NCI-H146 treated with DMSO at 0.1 percent for 48 hours (cell line): Measurements from ENCODE around the gene DAPL1.
"Not testable (repeated sequence)": the region's sequence is repeated elsewhere in the genome, so short reads cannot be mapped to it uniquely, and the experiment has no call there.

Source experiments
- DNase-seq: peaks from one replicate; lab custom pipeline; 2025; ENCODE audit not compliant: unreplicated experiment; lab: John Stamatoyannopoulos, UW

DAPL1 gene

DNA sequence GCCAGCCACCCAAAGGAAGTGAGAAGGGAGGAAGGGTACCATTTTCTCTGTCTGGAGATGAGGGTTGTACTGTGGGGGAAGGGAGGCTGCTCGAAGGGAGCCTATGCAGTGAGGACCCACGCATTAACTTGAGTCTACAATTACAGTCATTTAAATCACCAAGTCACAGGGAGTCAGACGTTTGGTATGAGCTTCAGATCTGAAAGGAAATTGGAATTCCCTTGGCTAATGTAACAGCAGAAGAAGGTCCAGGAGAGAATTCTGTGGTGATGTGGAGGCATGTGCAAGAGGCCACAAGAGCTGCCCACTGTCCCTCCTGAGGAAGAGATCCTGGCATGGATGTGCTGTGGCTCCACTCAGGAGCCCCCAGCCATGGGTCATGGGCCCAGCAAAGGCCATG, 22.5 kb downstream of the DAPL1 start:
- no peak for DNase-seq

DNA sequence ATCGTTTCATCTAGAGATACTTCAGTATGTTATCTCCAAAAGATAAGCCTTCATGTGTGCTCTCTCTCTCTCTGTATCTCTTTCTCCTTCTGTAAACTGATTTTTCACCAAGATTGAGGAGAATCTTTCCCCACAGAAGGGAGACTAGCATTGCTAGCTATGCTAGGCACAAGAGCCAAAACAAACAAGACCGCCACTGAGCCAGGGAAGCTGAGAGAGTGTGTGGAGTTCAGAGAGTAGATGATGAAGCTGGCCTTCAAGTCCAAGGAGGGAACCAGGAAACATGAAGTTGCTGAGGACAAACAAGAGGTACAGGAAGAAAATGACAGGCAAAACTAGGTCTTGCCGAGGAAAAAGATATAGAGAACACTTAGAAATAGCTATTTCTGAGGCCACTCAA, 23.4 kb downstream of the DAPL1 start:
- DNase-seq: no peak

DNA sequence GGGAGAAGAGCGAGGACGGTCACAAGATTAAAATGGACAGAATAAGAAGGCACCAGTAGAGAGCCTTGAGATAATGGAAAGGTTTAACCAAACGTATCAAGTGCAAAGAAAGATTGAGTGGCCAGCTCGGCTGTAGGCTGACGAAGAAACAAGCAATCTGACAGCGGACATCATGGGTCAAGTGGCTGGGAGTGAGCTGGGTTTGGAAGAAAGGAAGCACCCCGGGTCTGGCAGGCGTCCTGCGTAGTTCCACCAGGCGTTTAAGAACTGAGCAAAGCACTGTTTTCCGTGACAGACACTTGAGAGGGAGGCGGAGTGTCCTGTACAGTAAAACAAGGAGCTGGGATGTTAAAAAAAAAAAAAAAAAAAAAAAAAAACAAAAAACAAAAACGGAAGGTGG, 27.1 kb downstream of the DAPL1 start:
- DNase-seq: no peak

DNA sequence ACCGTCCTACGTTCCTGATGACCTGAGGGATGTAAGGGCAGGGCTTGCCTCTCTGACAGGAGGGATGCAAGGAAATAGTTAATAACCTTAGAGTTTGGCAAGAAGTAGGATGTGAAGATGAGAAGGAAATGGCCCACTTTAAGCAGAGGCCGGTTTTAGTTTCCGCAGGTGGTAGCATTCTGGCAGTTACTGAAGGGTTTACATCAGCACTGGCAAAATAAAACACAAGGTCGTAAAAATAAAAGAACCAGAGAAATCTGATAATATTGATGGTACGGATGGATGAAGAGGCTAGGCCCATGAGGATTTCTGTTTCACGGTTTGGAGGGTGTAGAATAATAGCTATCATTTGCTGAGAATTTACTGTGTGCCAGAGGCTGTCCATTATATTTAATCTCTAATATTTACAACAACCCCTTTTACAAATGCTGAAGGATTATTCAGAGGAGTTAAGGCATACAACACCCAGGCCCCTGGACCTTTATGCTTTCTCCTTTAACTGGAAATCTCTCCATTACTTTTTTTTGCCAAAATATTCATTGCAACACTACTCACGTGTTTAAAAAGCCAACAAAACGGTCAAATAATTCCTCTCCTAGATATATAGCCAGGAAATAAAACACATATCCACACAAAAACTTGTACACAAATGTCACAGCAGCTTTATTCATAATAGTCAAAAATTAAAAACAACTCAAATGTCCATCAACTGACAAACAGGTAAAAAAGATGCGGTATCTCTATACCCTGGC, 28.5 kb downstream of the DAPL1 start:
- no peak for DNase-seq

DNA sequence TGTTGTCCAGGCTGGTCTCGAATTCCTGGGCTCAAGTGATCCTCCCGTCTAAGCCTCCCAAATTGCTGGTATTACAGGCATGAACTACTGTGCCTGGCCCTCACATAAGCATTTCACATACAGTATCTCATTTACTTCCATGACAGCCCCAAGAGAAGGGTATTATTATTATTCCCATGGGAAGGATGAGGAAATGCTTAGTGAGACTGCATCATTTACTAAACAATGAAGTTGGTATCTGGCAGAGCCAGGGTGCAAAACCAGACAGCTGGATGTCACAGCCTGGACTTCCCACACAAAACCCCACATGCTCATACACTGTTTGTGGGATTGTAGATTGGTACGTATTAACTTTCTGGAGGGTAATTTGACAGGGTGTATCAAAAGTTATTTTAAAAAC, 29.9 kb downstream of the DAPL1 start:
- DNase-seq: no peak

DNA sequence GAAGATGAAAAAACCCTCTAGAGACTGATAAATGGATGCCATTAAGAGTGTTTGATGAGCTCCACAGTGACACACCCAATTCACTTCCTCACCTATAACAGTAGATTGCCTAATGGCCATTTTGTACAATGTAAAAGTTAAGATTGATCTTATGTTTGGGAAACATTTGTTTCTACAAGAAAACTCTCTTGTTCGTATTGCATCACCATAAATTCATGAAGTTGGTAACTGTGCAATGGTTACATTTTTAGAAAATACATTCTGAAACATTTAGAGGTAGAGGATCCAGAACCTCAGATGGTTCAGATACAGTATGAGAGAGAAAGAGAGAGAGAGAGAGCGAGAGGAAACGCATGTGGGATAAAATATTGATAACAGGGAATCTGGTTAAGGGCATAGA, 31.8 kb downstream of the DAPL1 start:
- DNase-seq: no peak

DNA sequence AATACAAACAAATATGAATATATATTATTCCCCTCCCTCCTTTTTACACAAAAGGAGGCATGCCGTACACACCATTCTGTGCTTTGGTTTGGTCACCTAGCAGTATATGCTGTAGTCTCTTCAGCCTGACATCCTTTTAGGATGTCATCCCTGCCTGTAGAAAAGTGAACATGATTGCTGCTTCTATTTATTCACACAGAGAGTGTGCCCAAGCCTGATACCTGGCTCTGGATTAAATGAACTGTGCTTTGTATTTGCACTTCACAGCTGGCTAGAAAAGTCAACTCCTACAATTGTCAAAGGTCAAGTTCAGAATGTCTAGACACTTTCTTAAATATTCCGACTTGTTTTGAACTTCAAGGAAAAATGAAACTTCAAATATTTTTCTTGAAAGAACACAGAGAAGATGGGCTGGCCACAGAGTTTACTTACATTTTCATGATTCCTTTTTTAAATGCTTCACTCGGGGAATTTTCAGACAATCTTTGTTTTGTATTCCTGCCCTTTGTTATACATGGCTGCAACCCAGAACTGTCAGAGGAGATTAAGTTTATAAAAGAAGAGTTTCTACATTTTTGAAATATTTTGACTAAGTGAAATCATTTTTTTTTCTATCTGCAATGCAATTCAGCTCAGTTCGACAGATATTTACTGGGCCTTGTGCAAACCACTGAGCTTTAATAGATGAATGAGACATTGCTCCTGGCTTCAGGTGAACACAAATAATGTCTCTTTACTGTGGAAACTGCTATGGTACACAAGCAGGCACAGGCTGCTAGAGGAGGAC, 33.5 kb downstream of the DAPL1 start:
- no peak for DNase-seq

DNA sequence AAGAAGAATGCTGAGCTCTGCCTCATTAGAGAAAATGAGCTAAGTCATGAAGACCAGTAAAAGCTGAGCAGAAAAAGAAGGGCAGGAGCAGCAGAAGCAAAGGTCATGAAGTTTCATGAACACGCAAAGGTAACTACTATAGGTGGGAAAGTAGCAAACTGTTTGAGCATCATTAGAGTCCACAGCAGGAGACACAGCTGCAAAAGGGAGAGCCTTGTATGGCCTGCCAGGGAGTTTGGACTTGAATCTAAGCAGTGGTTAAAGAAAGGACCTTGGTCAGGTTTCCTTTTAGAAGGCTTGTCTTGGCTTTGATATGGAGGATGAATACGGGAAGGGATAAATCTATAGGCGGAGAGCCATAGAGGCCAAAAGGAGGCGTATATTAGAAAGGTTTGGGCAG, 34.0 kb downstream of the DAPL1 start:
- no peak for DNase-seq

DNA sequence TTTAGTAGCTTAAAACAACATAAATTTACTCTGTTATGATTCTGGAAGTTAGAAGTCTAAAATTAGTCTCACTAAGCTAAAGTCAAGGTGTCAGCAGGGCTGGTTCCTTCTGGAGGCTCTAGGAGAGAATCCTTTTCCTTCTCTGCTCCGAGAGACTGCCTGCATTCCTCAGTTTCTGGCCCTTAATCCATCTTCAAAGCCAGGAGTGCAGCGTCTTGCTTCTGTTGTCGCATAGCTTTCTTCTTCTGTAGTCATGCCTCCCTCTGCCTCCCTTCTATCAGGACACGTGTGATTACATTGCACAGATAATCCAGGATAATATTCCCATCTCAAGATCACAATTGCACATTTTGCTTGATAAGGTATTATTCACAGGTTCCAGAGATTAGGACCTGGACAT, 35.1 kb downstream of the DAPL1 start:
- DNase-seq: no peak

DNA sequence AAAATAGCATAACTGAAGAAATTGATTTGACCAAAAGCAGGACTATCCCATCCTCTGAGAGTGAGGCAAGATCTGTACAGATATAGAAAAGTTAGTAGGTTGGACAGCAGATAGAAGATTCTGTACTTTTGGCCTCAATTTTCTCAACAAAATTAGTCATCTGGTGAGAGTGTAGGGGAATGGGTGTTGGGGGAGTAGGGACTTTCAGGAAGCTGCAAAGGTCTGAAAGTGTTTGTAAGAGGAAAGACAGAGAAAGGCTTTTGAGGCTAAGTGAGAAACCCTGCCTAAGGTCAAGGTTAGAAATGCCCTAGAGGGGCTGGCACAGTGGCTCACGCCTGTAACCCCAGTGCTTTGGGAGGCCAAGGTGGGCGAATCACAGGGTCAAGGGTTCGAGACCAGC, 40.3 kb downstream of the DAPL1 start:
- DNase-seq: no peak

DNA sequence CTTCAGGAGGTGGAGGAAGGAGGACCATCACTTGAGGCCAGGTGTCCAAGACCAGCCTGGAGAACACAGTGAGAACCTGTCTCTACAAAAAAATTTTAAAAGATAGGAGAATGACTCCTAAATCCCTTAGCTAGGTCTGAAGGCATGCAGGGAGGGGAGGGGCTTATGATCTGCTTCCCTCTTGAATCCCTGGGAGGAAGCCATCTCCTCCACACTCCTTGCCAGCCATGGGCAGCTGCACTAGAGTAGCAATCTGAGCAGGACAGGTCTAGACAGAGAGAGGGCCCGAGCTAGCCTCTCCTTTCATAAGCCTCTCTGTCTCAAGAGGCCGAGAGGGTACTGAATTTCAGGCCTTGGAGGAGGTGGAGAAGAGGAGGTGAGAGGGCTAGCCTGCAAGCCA, 42.5 kb downstream of the DAPL1 start:
- no peak for DNase-seq

DNA sequence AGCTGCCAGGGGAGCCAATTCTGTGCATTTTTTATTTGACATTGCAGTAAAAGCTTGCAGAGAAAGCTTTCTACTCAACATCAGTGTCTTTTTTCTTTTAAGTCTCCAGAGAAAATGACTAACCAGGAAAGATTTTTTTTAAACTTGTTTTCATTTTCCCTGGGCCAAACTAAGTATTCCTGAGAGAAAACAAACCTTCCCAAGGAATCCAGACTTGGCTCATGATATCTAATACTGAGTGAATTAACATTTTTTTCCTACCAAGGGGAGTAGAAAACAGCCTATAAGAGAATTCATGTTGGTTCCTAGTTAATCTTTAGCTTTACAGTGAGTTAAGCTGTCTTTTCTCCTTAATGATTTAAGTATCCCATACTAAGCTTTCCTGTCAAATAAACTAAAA, 46.7 kb downstream of the DAPL1 start:
- no peak for DNase-seq

DNA sequence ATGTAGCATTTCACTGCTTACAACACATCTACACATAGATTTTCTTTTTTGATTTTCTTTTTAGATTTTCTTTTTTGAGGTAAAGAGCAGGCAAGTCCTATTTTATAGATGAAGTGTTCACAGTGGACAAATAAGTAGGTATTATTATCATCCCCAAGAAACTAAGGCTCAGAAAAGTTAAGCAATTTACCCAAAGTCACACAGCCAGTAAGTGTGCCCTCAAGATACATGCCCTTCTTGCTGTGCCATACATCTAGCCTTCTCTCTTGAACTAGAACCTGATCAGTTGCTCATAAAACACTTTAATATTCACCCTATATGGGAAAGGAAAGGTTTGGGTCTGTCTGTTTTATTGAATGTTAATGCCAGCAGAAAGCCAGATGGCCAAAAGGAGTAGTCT, 50.3 kb downstream of the DAPL1 start:
- DNase-seq: no peak

DNA sequence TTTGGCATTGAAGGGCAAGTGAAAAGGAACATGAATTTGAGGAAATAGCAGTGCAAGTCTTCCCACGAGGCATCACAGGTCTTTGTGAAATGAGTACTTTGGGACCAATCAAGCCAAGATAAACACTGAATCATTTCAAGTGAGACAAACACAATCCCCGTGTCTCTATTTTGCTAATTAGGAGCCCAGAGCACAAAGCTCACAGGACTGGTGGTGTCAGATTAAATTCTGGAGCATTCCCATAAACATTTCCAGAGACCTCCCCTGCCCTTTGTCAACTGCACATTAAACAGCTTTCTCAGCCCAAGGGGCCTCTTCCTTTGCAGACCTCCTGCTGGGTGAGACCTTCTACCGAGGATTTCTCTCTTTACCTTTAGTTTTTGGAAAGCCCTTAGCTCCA, 50.7 kb downstream of the DAPL1 start:
- DNase-seq: no peak

DNA sequence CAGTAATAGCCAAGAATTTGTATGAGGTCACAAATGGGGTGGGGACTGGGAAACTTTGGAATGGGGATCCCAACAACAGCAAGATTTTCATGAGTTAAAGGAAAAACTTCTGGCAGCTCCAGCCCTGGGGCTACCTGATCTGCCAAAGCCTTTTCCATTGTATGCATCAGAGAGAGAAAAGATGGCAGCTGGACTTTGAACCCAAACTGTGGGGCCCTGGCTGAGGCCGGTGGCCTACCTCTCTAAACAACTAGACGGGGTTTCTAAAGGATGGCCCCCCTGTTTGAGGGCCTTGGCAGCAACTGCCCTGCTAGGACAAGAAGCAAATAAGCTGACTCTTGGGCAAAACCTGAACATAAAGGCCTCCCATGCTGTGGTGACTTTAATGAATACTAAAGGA, 52.4 kb downstream of the DAPL1 start:
- DNase-seq: not testable (repeated sequence)

DNA sequence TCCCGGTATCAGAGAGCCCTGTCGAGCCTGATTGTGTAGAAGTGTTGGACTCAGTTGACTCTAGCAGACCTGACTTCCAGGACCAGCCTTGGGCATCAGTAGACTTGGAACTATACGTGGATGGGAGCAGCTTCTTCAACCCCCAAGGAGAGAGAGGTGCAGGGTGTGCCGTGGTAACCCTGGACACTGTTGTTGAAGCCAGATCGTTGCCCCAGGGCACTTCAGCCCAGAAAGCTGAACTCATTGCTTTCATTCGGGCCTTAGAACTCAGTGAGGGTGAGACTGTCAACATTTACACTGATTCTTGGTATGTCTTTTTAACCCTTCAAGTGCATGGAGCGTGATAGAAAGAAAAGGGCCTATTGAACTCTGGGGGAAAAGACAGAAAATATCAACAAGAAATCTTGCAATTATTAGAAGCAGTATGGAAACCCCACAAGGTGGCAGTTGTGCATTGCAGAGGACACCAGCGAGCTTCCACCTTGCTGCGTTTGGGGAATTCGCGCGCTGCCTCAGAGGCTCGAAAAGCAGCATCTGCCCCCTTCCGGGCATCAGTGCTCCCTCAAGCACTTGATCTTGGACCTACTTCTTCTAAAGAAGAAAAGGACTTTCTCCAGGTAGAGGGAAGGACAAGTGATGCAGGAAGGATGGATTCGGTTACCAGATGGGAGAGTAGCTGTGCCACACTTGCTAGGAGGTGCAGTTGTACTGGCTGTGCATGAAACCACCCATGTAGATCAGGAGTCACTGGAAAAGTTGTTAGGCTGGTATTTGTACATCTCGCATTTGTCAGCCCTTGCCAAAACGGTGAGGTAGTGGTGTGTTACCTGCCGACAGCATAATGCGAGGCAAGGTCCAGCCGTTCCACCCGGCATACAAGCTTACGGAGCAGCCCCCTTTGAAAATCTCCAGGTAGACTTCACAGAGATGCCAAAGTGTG, 53.2 kb downstream of the DAPL1 start:
- not testable (repeated sequence) for DNase-seq

DNA sequence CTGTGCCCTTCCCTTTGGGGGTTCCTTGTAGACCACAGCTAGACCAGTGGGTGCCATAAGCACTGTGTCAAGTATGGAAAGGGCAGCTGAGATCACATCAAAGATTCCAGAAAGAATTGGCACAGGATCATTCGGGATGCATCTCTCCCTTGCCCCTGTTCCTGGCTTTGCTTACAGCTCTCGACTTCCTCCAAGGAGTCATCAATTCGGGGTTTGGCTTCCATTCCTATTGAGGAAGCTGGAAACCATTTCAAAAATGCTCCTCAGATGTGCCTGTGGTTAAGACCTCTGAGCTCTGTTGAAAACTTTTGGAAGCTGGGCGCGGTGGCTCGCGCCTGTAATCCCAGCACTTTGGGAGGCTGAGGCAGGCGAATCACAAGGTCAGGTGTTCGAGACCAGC, 65.1 kb downstream of the DAPL1 start:
- DNase-seq: not testable (repeated sequence)

DNA sequence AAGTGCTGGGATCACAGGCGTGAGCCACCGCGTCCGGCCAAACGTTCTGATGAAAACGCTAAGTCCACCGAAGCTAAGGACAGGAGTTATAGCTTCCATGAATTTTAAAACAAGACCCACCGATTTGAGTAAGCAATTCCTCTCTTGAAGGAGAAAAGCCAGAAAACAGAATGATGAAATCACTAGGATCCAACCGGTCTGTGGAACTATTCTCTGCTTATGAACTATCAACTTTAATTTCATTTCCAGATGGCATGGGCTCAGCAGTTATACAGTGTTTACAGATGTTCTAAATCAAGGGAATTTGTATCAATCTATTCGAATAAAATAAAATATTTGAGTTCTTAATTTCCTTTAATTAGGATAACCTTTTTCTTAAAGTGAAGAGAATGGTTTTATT, 66.5 kb downstream of the DAPL1 start:
- DNase-seq: not testable (repeated sequence)

DNA sequence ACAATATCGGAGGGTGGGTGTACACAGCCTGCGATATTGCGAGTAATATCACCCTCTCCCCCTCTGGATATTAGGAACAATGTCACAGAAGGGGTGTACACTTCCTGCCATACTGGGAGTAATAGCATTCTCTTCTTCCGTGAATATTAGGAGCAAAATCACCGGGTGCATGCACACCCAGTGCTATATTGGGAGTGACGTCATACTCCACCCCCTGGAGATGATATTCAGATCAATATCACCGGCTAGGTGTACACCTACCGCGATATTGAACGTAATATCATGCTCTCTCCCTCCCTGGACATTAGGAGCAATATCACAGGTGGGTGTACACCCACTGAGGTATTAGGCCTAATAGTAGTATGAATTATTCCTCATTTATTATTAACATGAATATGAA, 70.4 kb downstream of the DAPL1 start:
- not testable (repeated sequence) for DNase-seq
